ENCODE data around the gene RGP1.

Gene RGP1

DNA sequence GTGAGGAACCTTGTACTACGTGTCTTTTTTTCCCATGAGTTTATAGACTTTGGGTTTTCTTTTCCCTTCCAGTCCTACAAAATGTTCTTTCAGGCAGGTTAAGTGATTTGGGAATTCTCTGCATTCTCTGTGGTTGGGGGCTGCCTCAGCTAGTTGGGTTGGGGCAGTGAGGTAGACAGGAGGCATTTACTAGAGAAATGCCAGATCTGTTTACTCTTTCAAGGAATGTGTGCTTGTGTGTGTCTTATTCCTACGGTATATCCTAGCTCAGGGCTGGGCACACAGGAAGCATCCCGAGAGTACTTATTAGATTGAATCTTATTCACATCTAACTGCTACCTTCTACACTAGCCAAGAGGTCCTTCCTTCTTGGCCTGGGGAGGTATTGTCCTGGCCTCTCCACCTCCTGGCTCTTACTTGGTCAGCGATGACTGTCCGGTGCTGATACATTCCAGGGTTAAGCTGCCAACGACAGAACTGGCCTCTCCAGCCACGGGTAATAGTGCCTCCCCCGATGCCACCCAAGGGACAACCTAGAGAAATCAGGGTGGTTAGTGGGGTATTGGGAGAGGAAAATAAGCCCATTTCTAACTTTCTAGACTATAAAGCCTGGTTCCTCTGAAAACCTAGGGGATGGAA lies 5.1 kb upstream of the RGP1 start:
- H4K20me1 ChIP-seq (ENCODE audit: insufficient read depth, low read length, poor library complexity, severe bottlenecking): peaks cover 36% of the 10 kb centered on the region
- H3K27me3 ChIP-seq (ENCODE audit: insufficient read depth, low read length, poor library complexity, severe bottlenecking): no peaks in the 10 kb centered on the region
- no peaks in the 10 kb centered on the region for H3K9me3 ChIP-seq (ENCODE audit: insufficient read depth, low read depth, low read length)
- peaks cover 38% of the 10 kb centered on the region for H3K4me1 ChIP-seq (ENCODE audit: insufficient read depth, low read length, poor library complexity, severe bottlenecking)
- H3K36me3 ChIP-seq (ENCODE audit: insufficient read depth, low read length): peaks cover 22% of the 10 kb centered on the region; the same call in 1 of the 2 replicates
- H3F3A ChIP-seq (ENCODE audit: low read depth): no peaks in the 10 kb centered on the region
- no peak overlapping the region for H2AFZ ChIP-seq (ENCODE audit: low read length)
- peaks cover 51% of the 10 kb centered on the region for H3K79me2 ChIP-seq (ENCODE audit: insufficient read depth, low read length)
- no peak overlapping the region for H3K9ac ChIP-seq (ENCODE audit: low read depth, low read length, poor library complexity, severe bottlenecking)
- no peak overlapping the region for H3K4me3 ChIP-seq (ENCODE audit: low read length, poor library complexity, severe bottlenecking)
- TF ChIP-seq, protein P1, sequence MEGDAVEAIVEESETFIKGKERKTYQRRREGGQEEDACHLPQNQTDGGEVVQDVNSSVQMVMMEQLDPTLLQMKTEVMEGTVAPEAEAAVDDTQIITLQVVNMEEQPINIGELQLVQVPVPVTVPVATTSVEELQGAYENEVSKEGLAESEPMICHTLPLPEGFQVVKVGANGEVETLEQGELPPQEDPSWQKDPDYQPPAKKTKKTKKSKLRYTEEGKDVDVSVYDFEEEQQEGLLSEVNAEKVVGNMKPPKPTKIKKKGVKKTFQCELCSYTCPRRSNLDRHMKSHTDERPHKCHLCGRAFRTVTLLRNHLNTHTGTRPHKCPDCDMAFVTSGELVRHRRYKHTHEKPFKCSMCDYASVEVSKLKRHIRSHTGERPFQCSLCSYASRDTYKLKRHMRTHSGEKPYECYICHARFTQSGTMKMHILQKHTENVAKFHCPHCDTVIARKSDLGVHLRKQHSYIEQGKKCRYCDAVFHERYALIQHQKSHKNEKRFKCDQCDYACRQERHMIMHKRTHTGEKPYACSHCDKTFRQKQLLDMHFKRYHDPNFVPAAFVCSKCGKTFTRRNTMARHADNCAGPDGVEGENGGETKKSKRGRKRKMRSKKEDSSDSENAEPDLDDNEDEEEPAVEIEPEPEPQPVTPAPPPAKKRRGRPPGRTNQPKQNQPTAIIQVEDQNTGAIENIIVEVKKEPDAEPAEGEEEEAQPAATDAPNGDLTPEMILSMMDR (conservative IDR thresholded peaks at IDR 0.05; ENCODE audit: low read length): no peak
- no peak for TF ChIP-seq EZH2phosphoT487 (IDR thresholded peaks at IDR 0.05; ENCODE audit: borderline replicate concordance)
- peak overlapping the region; percentile 23 for H3K4me2 ChIP-seq (ENCODE audit: low read depth, low read length, poor library complexity, severe bottlenecking)
- no peaks in the 10 kb centered on the region for H3K9me2 ChIP-seq (replicated peaks; ENCODE audit: low read depth, low read length)

DNA sequence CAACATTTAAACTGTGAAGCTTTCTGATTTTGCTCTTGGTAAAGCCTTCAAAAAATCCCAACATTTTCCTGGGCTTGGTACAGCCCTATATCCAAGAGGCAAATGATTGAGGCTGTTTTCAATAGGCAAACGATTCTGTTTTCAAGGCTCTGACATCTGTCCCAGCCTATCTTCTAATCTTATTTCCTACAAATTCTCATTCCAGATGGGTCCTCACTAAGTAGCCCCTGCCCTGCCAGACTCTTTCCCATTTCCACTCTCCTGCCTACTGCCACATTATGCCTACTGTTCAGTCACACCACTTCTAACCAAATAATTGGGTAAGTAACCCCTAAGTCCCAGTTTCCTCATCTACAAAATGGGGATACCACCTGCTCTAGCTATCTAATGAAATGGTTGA lies 3.5 kb upstream of the RGP1 start:
- TF ChIP-seq, protein P1 (conservative IDR thresholded peaks at IDR 0.05; ENCODE audit: low read length): no peak
- no peak for TF ChIP-seq EZH2phosphoT487 (IDR thresholded peaks at IDR 0.05; ENCODE audit: borderline replicate concordance)
- H4K20me1 ChIP-seq (ENCODE audit: insufficient read depth, low read length, poor library complexity, severe bottlenecking): peaks cover 33% of the 10 kb centered on the region
- no peaks in the 10 kb centered on the region for H3K27me3 ChIP-seq (ENCODE audit: insufficient read depth, low read length, poor library complexity, severe bottlenecking)
- peak overlapping the region; percentile 87 for H3K4me2 ChIP-seq (ENCODE audit: low read depth, low read length, poor library complexity, severe bottlenecking)
- no peak overlapping the region for H2AFZ ChIP-seq (ENCODE audit: low read length)
- H3K36me3 ChIP-seq (ENCODE audit: insufficient read depth, low read length): peaks cover 7% of the 10 kb centered on the region; the same call in 1 of the 2 replicates
- peak overlapping the region; percentile 34 for H3K9ac ChIP-seq (ENCODE audit: low read depth, low read length, poor library complexity, severe bottlenecking)
- H3K9me2 ChIP-seq (replicated peaks; ENCODE audit: low read depth, low read length): no peaks in the 10 kb centered on the region
- H3K4me3 ChIP-seq (ENCODE audit: low read length, poor library complexity, severe bottlenecking): peak overlapping the region; percentile 90
- H3K9me3 ChIP-seq (ENCODE audit: insufficient read depth, low read depth, low read length): no peaks in the 10 kb centered on the region
- peaks cover 60% of the 10 kb centered on the region for H3K79me2 ChIP-seq (ENCODE audit: insufficient read depth, low read length)
- H3K4me1 ChIP-seq (ENCODE audit: insufficient read depth, low read length, poor library complexity, severe bottlenecking): peaks cover 47% of the 10 kb centered on the region
- no peaks in the 10 kb centered on the region for H3F3A ChIP-seq (ENCODE audit: low read depth)

DNA sequence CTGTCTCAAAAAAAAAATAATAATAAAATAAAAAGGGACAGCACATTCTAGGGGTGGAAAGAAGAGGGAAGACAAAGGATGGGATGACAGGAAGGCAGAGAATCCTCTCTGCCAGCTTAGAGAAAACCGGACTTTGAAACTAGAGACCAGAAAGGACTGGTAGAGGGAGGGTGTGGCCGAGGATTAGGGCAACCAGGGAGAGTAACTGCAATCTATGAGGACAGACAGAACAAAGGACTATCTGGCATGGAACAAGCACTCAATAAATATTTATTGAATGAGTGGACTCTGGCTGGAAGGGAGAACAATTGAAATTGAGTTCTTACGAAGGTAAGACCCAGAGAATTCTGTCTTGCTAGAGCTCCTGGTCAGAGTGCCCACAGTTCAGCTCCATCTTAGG lies 2.5 kb upstream of the RGP1 start:
- Histone ChIP-seq H4K20me1 (ENCODE audit: insufficient read depth, low read length, poor library complexity, severe bottlenecking) (peaks cover 33% of the 10 kb centered on the region), H3K4me2 (ENCODE audit: low read depth, low read length, poor library complexity, severe bottlenecking) (peak overlapping the region; percentile 87), H3K27me3 (ENCODE audit: insufficient read depth, low read length, poor library complexity, severe bottlenecking) (no peaks in the 10 kb centered on the region), H3K4me3 (ENCODE audit: low read length, poor library complexity, severe bottlenecking) (peak overlapping the region; percentile 90), H3F3A (ENCODE audit: low read depth) (no peaks in the 10 kb centered on the region), H3K9me2 (replicated peaks; ENCODE audit: low read depth, low read length) (no peaks in the 10 kb centered on the region), H3K36me3 (ENCODE audit: insufficient read depth, low read length) (peaks cover 7% of the 10 kb centered on the region; the same call in 1 of the 2 replicates), H3K79me2 (ENCODE audit: insufficient read depth, low read length) (peaks cover 61% of the 10 kb centered on the region), H3K9me3 (ENCODE audit: insufficient read depth, low read depth, low read length) (no peaks in the 10 kb centered on the region), H3K9ac (ENCODE audit: low read depth, low read length, poor library complexity, severe bottlenecking) (peak overlapping the region; percentile 79), H2AFZ (ENCODE audit: low read length) (no peak overlapping the region), H3K4me1 (ENCODE audit: insufficient read depth, low read length, poor library complexity, severe bottlenecking) (peaks cover 45% of the 10 kb centered on the region)
- TF ChIP-seq, protein P1 (conservative IDR thresholded peaks at IDR 0.05; ENCODE audit: low read length): no peak
- no peak for TF ChIP-seq EZH2phosphoT487 (IDR thresholded peaks at IDR 0.05; ENCODE audit: borderline replicate concordance)
